Measurements from ENCODE around the gene ESR1.
"Not testable (repeated sequence)": the region's sequence is repeated elsewhere in the genome, so short reads cannot be mapped to it uniquely, and the experiment has no call there.

ESR1 gene

GRCh38 chr6:152008779-152009178 lies 201.3 kb downstream of the ESR1 start:
- H3K9me3 ChIP-seq (ENCODE audit: insufficient read depth, low read length) = no peaks in the 10 kb centered on the region
- no peaks in the 10 kb centered on the region for H3K4me1 ChIP-seq (ENCODE audit: insufficient read depth, insufficient read length)
- H3K9ac ChIP-seq (ENCODE audit: insufficient read length, low read depth) = no peak overlapping the region
- no peaks in the 10 kb centered on the region for H3K27me3 ChIP-seq (ENCODE audit: insufficient read depth, insufficient read length)
- H3K36me3 ChIP-seq (ENCODE audit: insufficient read depth, insufficient read length, low read length) = no peaks in the 10 kb centered on the region
- no peak overlapping the region for H3K4me3 ChIP-seq (ENCODE audit: insufficient read length, low read depth)
- TF ChIP-seq ZNF274 (IDR thresholded peaks at IDR 0.05; ENCODE audit: low read depth, low read length) = no peak
- TF ChIP-seq YY1 (IDR thresholded peaks at IDR 0.05; ENCODE audit: insufficient read depth, insufficient read length) = no peak
- no peak for TF ChIP-seq SUZ12 (IDR thresholded peaks at IDR 0.05; ENCODE audit: extremely low read depth, insufficient read depth, insufficient read length)
- no peak for DNase-seq (ENCODE audit: low read depth, low spot score)

GRCh38 chr6:152012227-152012626 lies 204.7 kb downstream of the ESR1 start:
- H3K36me3 ChIP-seq (ENCODE audit: insufficient read depth, insufficient read length, low read length) = no peaks in the 10 kb centered on the region
- no peak for DNase-seq (ENCODE audit: low read depth, low spot score)

DNA sequence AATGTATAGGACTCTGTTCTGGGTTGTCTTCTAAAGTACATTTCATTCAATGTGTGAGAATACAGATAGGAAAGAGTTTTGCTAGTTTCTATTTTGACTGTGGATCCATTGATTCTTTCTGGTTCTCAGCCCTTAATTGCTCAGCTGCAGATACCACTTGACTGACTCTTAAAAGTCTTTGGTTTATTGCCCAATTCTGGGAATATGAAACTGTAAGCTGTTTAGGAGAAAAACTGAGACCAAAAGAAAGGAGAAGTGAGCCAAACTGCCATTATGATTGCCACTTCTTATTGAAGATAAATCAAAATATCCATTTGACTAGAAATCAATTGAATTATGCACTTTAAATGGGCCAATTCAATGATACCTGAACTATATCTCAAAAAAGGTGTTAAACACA lies 211.4 kb downstream of the ESR1 start:
- Histone ChIP-seq H3K27me3 (ENCODE audit: insufficient read depth, insufficient read length) (no peaks in the 10 kb centered on the region), H3K4me3 (ENCODE audit: insufficient read length, low read depth) (no peak overlapping the region), H3K9ac (ENCODE audit: insufficient read length, low read depth) (no peak overlapping the region), H3K9me3 (ENCODE audit: insufficient read depth, low read length) (no peaks in the 10 kb centered on the region), H3K4me1 (ENCODE audit: insufficient read depth, insufficient read length) (no peaks in the 10 kb centered on the region), H3K36me3 (ENCODE audit: insufficient read depth, insufficient read length, low read length) (no peaks in the 10 kb centered on the region)
- TF ChIP-seq SUZ12 (IDR thresholded peaks at IDR 0.05; ENCODE audit: extremely low read depth, insufficient read depth, insufficient read length) = no peak
- TF ChIP-seq ZNF274 (IDR thresholded peaks at IDR 0.05; ENCODE audit: low read depth, low read length) = no peak
- no peak for TF ChIP-seq YY1 (IDR thresholded peaks at IDR 0.05; ENCODE audit: insufficient read depth, insufficient read length)
- no peak for DNase-seq (ENCODE audit: low read depth, low spot score)

More at GRCh38 chr6:152012227-152012626, 204.7 kb downstream of the ESR1 start:
- Histone ChIP-seq H3K4me1 (ENCODE audit: insufficient read depth, insufficient read length) (no peaks in the 10 kb centered on the region), H3K9ac (ENCODE audit: insufficient read length, low read depth) (no peak overlapping the region), H3K9me3 (ENCODE audit: insufficient read depth, low read length) (no peaks in the 10 kb centered on the region), H3K4me3 (ENCODE audit: insufficient read length, low read depth) (no peak overlapping the region), H3K27me3 (ENCODE audit: insufficient read depth, insufficient read length) (no peaks in the 10 kb centered on the region)
- TF ChIP-seq SUZ12 (IDR thresholded peaks at IDR 0.05; ENCODE audit: extremely low read depth, insufficient read depth, insufficient read length) = no peak
- no peak for TF ChIP-seq YY1 (IDR thresholded peaks at IDR 0.05; ENCODE audit: insufficient read depth, insufficient read length)
- no peak for TF ChIP-seq ZNF274 (IDR thresholded peaks at IDR 0.05; ENCODE audit: low read depth, low read length)

GRCh38 chr6:152022303-152022702 lies 214.8 kb downstream of the ESR1 start:
- no peak for DNase-seq (ENCODE audit: low read depth, low spot score)
- Histone ChIP-seq H3K9me3 (ENCODE audit: insufficient read depth, low read length) (no peaks in the 10 kb centered on the region), H3K4me3 (ENCODE audit: insufficient read length, low read depth) (no peak overlapping the region)

DNA sequence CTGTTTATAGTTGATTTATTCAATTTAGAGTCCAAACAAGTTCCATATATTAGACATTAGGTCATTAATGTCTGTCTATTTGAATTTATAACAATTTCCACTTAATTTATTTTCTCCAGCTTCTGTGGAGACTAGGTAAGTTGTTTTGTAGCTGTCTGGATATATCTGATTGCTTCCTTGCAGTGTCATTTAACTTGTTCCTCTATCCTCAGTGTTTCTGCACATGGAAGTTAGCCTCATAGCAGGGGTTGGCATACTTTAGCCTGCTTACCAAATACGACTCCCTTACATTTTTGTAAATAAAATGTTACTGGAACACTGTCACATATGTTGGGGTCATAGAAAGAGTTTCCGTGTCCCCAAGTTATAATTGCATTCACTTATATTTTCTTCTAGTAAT lies 216.1 kb downstream of the ESR1 start:
- Histone ChIP-seq H3K9me3 (ENCODE audit: insufficient read depth, low read length) (no peaks in the 10 kb centered on the region), H3K4me1 (ENCODE audit: insufficient read depth, insufficient read length) (no peaks in the 10 kb centered on the region), H3K4me3 (ENCODE audit: insufficient read length, low read depth) (no peak overlapping the region), H3K9ac (ENCODE audit: insufficient read length, low read depth) (no peak overlapping the region), H3K36me3 (ENCODE audit: insufficient read depth, insufficient read length, low read length) (no peaks in the 10 kb centered on the region), H3K27me3 (ENCODE audit: insufficient read depth, insufficient read length) (no peaks in the 10 kb centered on the region)
- no peak for DNase-seq (ENCODE audit: low read depth, low spot score)
- no peak for TF ChIP-seq YY1 (IDR thresholded peaks at IDR 0.05; ENCODE audit: insufficient read depth, insufficient read length)
- no peak for TF ChIP-seq ZNF274 (IDR thresholded peaks at IDR 0.05; ENCODE audit: low read depth, low read length)
- TF ChIP-seq SUZ12 (IDR thresholded peaks at IDR 0.05; ENCODE audit: extremely low read depth, insufficient read depth, insufficient read length) = no peak

More at GRCh38 chr6:152022303-152022702, 214.8 kb downstream of the ESR1 start:
- no peaks in the 10 kb centered on the region for H3K4me1 ChIP-seq (ENCODE audit: insufficient read depth, insufficient read length)
- no peaks in the 10 kb centered on the region for H3K27me3 ChIP-seq (ENCODE audit: insufficient read depth, insufficient read length)
- TF ChIP-seq SUZ12 (IDR thresholded peaks at IDR 0.05; ENCODE audit: extremely low read depth, insufficient read depth, insufficient read length) (no peak), ZNF274 (IDR thresholded peaks at IDR 0.05; ENCODE audit: low read depth, low read length) (no peak), YY1 (IDR thresholded peaks at IDR 0.05; ENCODE audit: insufficient read depth, insufficient read length) (no peak)
- no peaks in the 10 kb centered on the region for H3K36me3 ChIP-seq (ENCODE audit: insufficient read depth, insufficient read length, low read length)
- H3K9ac ChIP-seq (ENCODE audit: insufficient read length, low read depth) = no peak overlapping the region

- no peak for DNase-seq (ENCODE audit: low read depth, low spot score)
- H3K9me3 ChIP-seq (ENCODE audit: insufficient read depth, low read length) = no peaks in the 10 kb centered on the region
- H3K9ac ChIP-seq (ENCODE audit: insufficient read length, low read depth) = no peak overlapping the region
- H3K4me1 ChIP-seq (ENCODE audit: insufficient read depth, insufficient read length) = no peaks in the 10 kb centered on the region
- no peaks in the 10 kb centered on the region for H3K36me3 ChIP-seq (ENCODE audit: insufficient read depth, insufficient read length, low read length)
- no peak overlapping the region for H3K4me3 ChIP-seq (ENCODE audit: insufficient read length, low read depth)
- no peak for TF ChIP-seq ZNF274 (IDR thresholded peaks at IDR 0.05; ENCODE audit: low read depth, low read length)
- TF ChIP-seq YY1 (IDR thresholded peaks at IDR 0.05; ENCODE audit: insufficient read depth, insufficient read length) = no peak
- TF ChIP-seq SUZ12 (IDR thresholded peaks at IDR 0.05; ENCODE audit: extremely low read depth, insufficient read depth, insufficient read length) = no peak
- no peaks in the 10 kb centered on the region for H3K27me3 ChIP-seq (ENCODE audit: insufficient read depth, insufficient read length)
Observed at GRCh38 chr6:152026291-152026690, 218.8 kb downstream of the ESR1 start.

DNA sequence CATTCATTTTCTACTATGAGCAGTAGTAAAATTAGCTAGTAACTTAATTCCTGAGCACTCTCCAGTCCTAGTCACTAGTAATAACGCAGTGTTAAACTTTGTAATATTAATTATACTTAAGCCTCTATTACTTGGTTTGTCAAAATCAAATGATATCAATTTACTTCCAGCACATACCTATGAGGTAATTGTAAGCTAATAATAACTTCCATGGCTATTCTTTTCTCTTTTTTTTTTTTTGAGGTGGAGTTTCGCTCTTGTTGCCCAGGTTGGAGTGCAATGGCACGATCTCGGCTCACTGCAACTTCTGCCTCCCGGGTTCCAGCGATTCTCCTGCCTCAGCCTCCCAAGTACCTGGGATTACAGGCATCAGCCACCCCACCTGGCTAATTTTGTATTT lies 219.3 kb downstream of the ESR1 start:
- H3K4me3 ChIP-seq (ENCODE audit: insufficient read length, low read depth); H3K36me3 ChIP-seq (ENCODE audit: insufficient read depth, insufficient read length, low read length); H3K9ac ChIP-seq (ENCODE audit: insufficient read length, low read depth); H3K9me3 ChIP-seq (ENCODE audit: insufficient read depth, low read length); H3K27me3 ChIP-seq (ENCODE audit: insufficient read depth, insufficient read length); H3K4me1 ChIP-seq (ENCODE audit: insufficient read depth, insufficient read length); DNase-seq (ENCODE audit: low read depth, low spot score): not testable (repeated sequence)

DNA sequence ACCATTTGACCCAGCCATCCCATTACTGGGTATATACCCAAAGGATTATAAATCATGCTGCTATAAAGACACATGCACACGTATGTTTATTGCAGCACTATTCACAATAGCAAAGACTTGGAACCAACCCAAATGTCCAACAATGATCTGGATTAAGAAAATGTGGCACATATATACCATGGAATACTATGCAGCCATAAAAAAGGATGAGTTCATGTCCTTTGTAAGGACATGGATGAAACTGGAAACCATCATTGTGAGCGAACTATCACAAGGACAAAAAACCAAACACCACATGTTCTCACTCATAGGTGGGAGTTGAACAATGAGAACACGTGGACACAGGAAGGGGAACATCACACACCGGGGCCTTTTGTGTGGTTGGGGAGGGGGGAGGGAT lies 226.3 kb downstream of the ESR1 start:
- H3K9ac ChIP-seq (ENCODE audit: insufficient read length, low read depth); DNase-seq (ENCODE audit: low read depth, low spot score); H3K27me3 ChIP-seq (ENCODE audit: insufficient read depth, insufficient read length); H3K4me3 ChIP-seq (ENCODE audit: insufficient read length, low read depth); H3K4me1 ChIP-seq (ENCODE audit: insufficient read depth, insufficient read length); H3K36me3 ChIP-seq (ENCODE audit: insufficient read depth, insufficient read length, low read length); H3K9me3 ChIP-seq (ENCODE audit: insufficient read depth, low read length): not testable (repeated sequence)
